GM23338 (cell line): ENCODE data around the gene URM1. TPM values are rescaled to one million over a fixed set of nuclear protein-coding genes. Genes with fewer than 3 reads are reported as not detected.
A peak's percentile ranks its signal among the peaks of the same experiment; 100 is the strongest.

Source experiments
- ATAC-seq: fragments of 200-7000 bp; cut with Tn5 transposase; 3 replicates; pipeline ENCODE4 v1.9.1; 2020
- DNase-seq: peaks from one replicate; pipeline ENCODE4 v3.0.0-alpha.2; 2015; ENCODE audit warnings: low spot score
- H2AFZ ChIP-seq: fragments of 200-600 bp; sonication (generic); 2 replicates; pipeline ENCODE4 v1.8.0; 2016; ENCODE audit warnings: antibody characterized with exemption, mild to moderate bottlenecking, moderate library complexity
- H3F3A ChIP-seq: fragments of 200-600 bp; sonication (generic); replicated peaks from 2 replicates; pipeline ENCODE4 v1.8.0; 2017; ENCODE audit warnings: antibody characterized with exemption, mixed run types, low read depth
- H3K27ac ChIP-seq: fragments of 200-600 bp; sonication (generic); 2 replicates; pipeline ENCODE4 v1.6.1; 2016; ENCODE audit warnings: low read depth
- H3K27me3 ChIP-seq: fragments of 200-600 bp; sonication (generic); 2 replicates; pipeline ENCODE4 v1.8.0; 2016; ENCODE audit warnings: mild to moderate bottlenecking, mixed run types, moderate library complexity; ENCODE audit not compliant: insufficient read depth
- H3K36me3 ChIP-seq: fragments of 200-600 bp; sonication (generic); 2 replicates; pipeline ENCODE4 v1.8.0; 2016; ENCODE audit warnings: mild to moderate bottlenecking; ENCODE audit not compliant: insufficient read depth
- H3K4me1 ChIP-seq: fragments of 200-600 bp; sonication (generic); 2 replicates; pipeline ENCODE4 v1.8.0; 2016; ENCODE audit warnings: mild to moderate bottlenecking, moderate library complexity; ENCODE audit not compliant: insufficient read depth
- H3K4me2 ChIP-seq: fragments of 200-600 bp; sonication (generic); 2 replicates; pipeline ENCODE4 v1.7.1; 2017; ENCODE audit warnings: mixed run types
- H3K4me3 ChIP-seq: fragments of 200-600 bp; sonication (generic); 2 replicates; pipeline ENCODE4 v1.6.1; 2016; ENCODE audit warnings: mixed run types
- H3K79me2 ChIP-seq: fragments of 200-600 bp; sonication (generic); replicated peaks from 2 replicates; pipeline ENCODE4 v1.8.0; 2017; ENCODE audit warnings: mild to moderate bottlenecking; ENCODE audit not compliant: insufficient read depth
- H3K9me2 ChIP-seq: fragments of 200-600 bp; sonication (generic); 2 replicates; pipeline ENCODE4 v1.8.0; 2017; ENCODE audit not compliant: insufficient read depth
- H4K20me1 ChIP-seq: fragments of 200-600 bp; sonication (generic); replicated peaks from 2 replicates; pipeline ENCODE4 v1.8.0; 2017; ENCODE audit warnings: mild to moderate bottlenecking; ENCODE audit not compliant: insufficient read depth
- H3K27ac Mint-ChIP-seq: 2 replicates; pipeline ENCODE4 v1.8.0; 2020; ENCODE audit warnings: inconsistent platforms, mild to moderate bottlenecking, moderate library complexity, mixed read lengths
- H3K27me3 Mint-ChIP-seq: 3 replicates; pipeline ENCODE4 v1.8.0; 2022; ENCODE audit warnings: low read depth, mild to moderate bottlenecking, moderate library complexity, mixed read lengths, inconsistent platforms; ENCODE audit not compliant: insufficient read depth, poor library complexity
- H3K36me3 Mint-ChIP-seq: 3 replicates; pipeline ENCODE4 v1.8.0; 2021; ENCODE audit warnings: low read depth, mild to moderate bottlenecking, inconsistent platforms, moderate library complexity, mixed read lengths
- H3K4me1 Mint-ChIP-seq: 3 replicates; pipeline ENCODE4 v1.8.0; 2020; ENCODE audit warnings: mild to moderate bottlenecking, inconsistent platforms, mixed read lengths
- H3K4me3 Mint-ChIP-seq: 3 replicates; pipeline ENCODE4 v1.8.0; 2021; ENCODE audit warnings: moderate library complexity, mild to moderate bottlenecking, inconsistent platforms, mixed read lengths
- H3K9me3 Mint-ChIP-seq: 3 replicates; pipeline ENCODE4 v1.8.0; 2020; ENCODE audit warnings: moderate library complexity, mild to moderate bottlenecking, inconsistent platforms, mixed read lengths
- CTCF ChIP-seq, 2 experiments: fragments of 200-600 bp in 1 of 2; sonication (generic) in 1 of 2; conservative IDR thresholded peaks; 2 replicates each; pipeline versions ENCODE4 v1.5.1 to v1.6.1; 2016 to 2017; ENCODE audit warnings: antibody characterized with exemption in 2 of 2, low read depth in 2 of 2, mild to moderate bottlenecking in 2 of 2, moderate library complexity in 1 of 2
- ETS1 ChIP-seq: IDR thresholded peaks from 2 replicates; pipeline ENCODE4 v1.6.1; 2016; ENCODE audit warnings: antibody characterized with exemption
- JUNB ChIP-seq: IDR thresholded peaks from one replicate; pipeline ENCODE4 v1.6.1; 2016; ENCODE audit warnings: antibody characterized with exemption; ENCODE audit not compliant: unreplicated experiment
- REST ChIP-seq: IDR thresholded peaks from one replicate; pipeline ENCODE4 v1.6.1; 2018; ENCODE audit warnings: antibody characterized with exemption; ENCODE audit not compliant: unreplicated experiment
- ZNF462 ChIP-seq: fragments of 250-450 bp; sonication (Bioruptor Pico); IDR thresholded peaks from 2 replicates; pipeline ENCODE4 v1.5.0; 2020; ENCODE audit warnings: mild to moderate bottlenecking, moderate library complexity
- polyA plus RNA-seq: library from polyadenylated mRNA; unstranded; fragments of >200 nt; fragmentation: Nextera tagmentation; extraction: Ambion mirVana; gene quantifications from 2 replicates; pipeline ENCODE4 v1.2.1, GENCODE V29; 2016
- total RNA-seq: library from RNA; depleted of rRNA; stranded (reverse); fragments of >200 nt; shearing (Covaris generic); gene quantifications from 2 replicates; pipeline ENCODE4 v1.2.3, GENCODE V29; 2014

The URM1 gene
- total and polyA plus RNA-seq, 2 experiments from 2014 or later, result 28.6 to 47.8 TPM

- TF ChIP-seq REST (no peak), CTCF (conservative IDR thresholded peaks at IDR 0.05; ENCODE audit: low read depth in 2 of 2) (no peak), JUNB (no peak), ETS1 (no peak)
Observed at GRCh38 chr9:128411364-128412119, 40.4 kb downstream of the URM1 start (continued).

GRCh38 chr9:128412120-128412790 is 41.1 kb downstream of the URM1 start:
- no peaks in the 10 kb centered on the region for H4K20me1 ChIP-seq
- H3K36me3 Mint-ChIP-seq, result no peaks in the 10 kb centered on the region
- peaks cover 78% of the 10 kb centered on the region for H3K27me3 Mint-ChIP-seq
- no peaks in the 10 kb centered on the region for H3K79me2 ChIP-seq
- DNase-seq (peak; percentile 96), ATAC-seq (peak; percentile 73)
- 0 out of 2 replicates have a peak overlapping the region, but pooled peaks have one; percentile 80 for H2AFZ ChIP-seq
- no peaks in the 10 kb centered on the region for H3K36me3 ChIP-seq
- peaks cover 87% of the 10 kb centered on the region for H3K27me3 ChIP-seq
- TF ChIP-seq ZNF462, result no peak
- peak; percentile 92 to 99 for TF ChIP-seq CTCF (conservative IDR thresholded peaks at IDR 0.05; ENCODE audit: low read depth in 2 of 2)
- H3K4me1 Mint-ChIP-seq, result peaks cover 43% of the 10 kb centered on the region
- peak overlapping the region; percentile 46; the same call in 1 of the 2 replicates for H3K4me3 ChIP-seq
- peak overlapping the region; percentile 78 for H3K4me2 ChIP-seq
- H3K4me1 ChIP-seq, result peaks cover 43% of the 10 kb centered on the region
- no peaks in the 10 kb centered on the region for H3K9me2 ChIP-seq
- H3K27ac ChIP-seq, result no peak overlapping the region
- H3F3A ChIP-seq, result peaks cover 19% of the 10 kb centered on the region; the same call in 1 of the 2 replicates
- 0 out of 3 replicates have a peak, but pooled peaks cover 2% of the 10 kb centered on the region for H3K9me3 Mint-ChIP-seq
- no peak overlapping the region for H3K27ac Mint-ChIP-seq
- no peak overlapping the region for H3K4me3 Mint-ChIP-seq
